K562 (cell line): ENCODE data around the gene HTR3B. TPM values are rescaled to one million over a fixed set of nuclear protein-coding genes. Genes with fewer than 3 reads are reported as not detected.

Source experiments
- ATAC-seq: fragments of 200-7000 bp; cut with Tn5 transposase; 3 replicates; pipeline ENCODE4 v1.9.1; 2020; ENCODE audit warnings: moderate library complexity
- BruUV-seq: library from RNA; stranded (reverse); fragments of 400-500 nt; replicated peaks from 2 replicates; lab custom pipeline; 2021; lab: Mats Ljungman, UMichigan
- CTCF ChIA-PET: fragments of 300-600 bp; formaldehyde crosslinking; extraction: SDS; loops from one replicate; lab custom pipeline; 2021; ENCODE audit warnings: low intra/inter-chr PET ratio; lab: Yijun Ruan, JAX
- POLR2A ChIA-PET: fragments of 300-600, 350-650 bp; sonication (Branson Sonifier 250); formaldehyde crosslinking; extraction: SDS; loops from one replicate; lab custom pipeline; 2021; ENCODE audit warnings: antibody characterized with exemption, inconsistent platforms; lab: Yijun Ruan, JAX
- DNase-seq, 4 experiments: peaks; one replicate each; pipeline versions ENCODE4 v3.0.0 to v3.0.0-alpha.2; 2011 to 2018; ENCODE audit warnings: low spot score in 3 of 4, mixed read lengths in 3 of 4; ENCODE audit errors: extremely low read depth in 1 of 4
- FAIRE-seq: peaks from 2 replicates; lab custom pipeline; 2011; peaks lifted over from hg19 to GRCh38; lab: Jason Lieb, UNC
- H2AFZ ChIP-seq: 2 replicates; pipeline ENCODE4 v1.6.0; 2011; ENCODE audit warnings: low read depth, low read length, control low read depth, inconsistent platforms
- H3K27ac ChIP-seq: fragments of 200-600 bp; 3 replicates; pipeline ENCODE4 v1.8.0; 2011; ENCODE audit warnings: low read depth, mild to moderate bottlenecking, control low read depth, inconsistent platforms, low read length, moderate library complexity, mixed read lengths; ENCODE audit errors: extremely low read depth
- H3K27me3 ChIP-seq, 2 experiments: fragments of 300-600 bp in 1 of 2; 2 replicates in 1 of 2; 3 replicates in 1 of 2; pipeline versions ENCODE4 v1.6.0 to v1.8.0; 2011; ENCODE audit warnings: inconsistent platforms in 2 of 2, low read length in 2 of 2, mild to moderate bottlenecking in 1 of 2, mixed read lengths in 1 of 2, moderate library complexity in 1 of 2; ENCODE audit not compliant: control insufficient read depth in 2 of 2, insufficient read depth in 2 of 2
- H3K36me3 ChIP-seq: fragments of 300-600 bp; 3 replicates; pipeline ENCODE4 v1.8.0; 2011; ENCODE audit warnings: mild to moderate bottlenecking, low read length, inconsistent platforms; ENCODE audit not compliant: control insufficient read depth, insufficient read depth
- H3K4me1 ChIP-seq, 2 experiments: fragments of 200-600 bp in 1 of 2; replicated peaks in 1 of 2; 2 replicates in 1 of 2; 3 replicates in 1 of 2; pipeline versions ENCODE4 v1.5.1 to v1.8.0; 2011; ENCODE audit warnings: inconsistent platforms in 2 of 2, low read length in 2 of 2, mild to moderate bottlenecking in 1 of 2, mixed read lengths in 1 of 2, moderate library complexity in 1 of 2; ENCODE audit not compliant: control insufficient read depth in 2 of 2, insufficient read depth in 2 of 2
- H3K4me2 ChIP-seq: 2 replicates; pipeline ENCODE4 v1.6.1; 2011; ENCODE audit warnings: low read length, control low read depth, inconsistent platforms, mixed read lengths; ENCODE audit not compliant: insufficient read depth
- H3K4me3 ChIP-seq: fragments of 200-600 bp; sonication (generic), shearing (Covaris generic); 2 replicates; pipeline ENCODE4 v1.5.1; 2016; ENCODE audit warnings: control low read depth, inconsistent platforms
- H3K79me2 ChIP-seq: fragments of 200-600 bp; 3 replicates; pipeline ENCODE4 v1.8.0; 2011; ENCODE audit warnings: low read length, inconsistent platforms; ENCODE audit not compliant: control insufficient read depth, insufficient read depth
- H3K9ac ChIP-seq, 2 experiments: 2 replicates each; pipeline versions ENCODE4 v1.6.0 to v1.6.1; 2011; ENCODE audit warnings: low read depth in 2 of 2, low read length in 2 of 2, control low read depth in 1 of 2, inconsistent platforms in 1 of 2, mild to moderate bottlenecking in 1 of 2, mixed read lengths in 1 of 2; ENCODE audit not compliant: insufficient read depth in 1 of 2
- H3K9me1 ChIP-seq: one replicate; pipeline ENCODE4 v1.6.0; 2011; ENCODE audit warnings: inconsistent platforms, mild to moderate bottlenecking, low read length, moderate library complexity; ENCODE audit not compliant: control insufficient read depth, insufficient read depth
- H3K9me3 ChIP-seq: replicated peaks from 2 replicates; pipeline ENCODE4 v1.5.1; 2011; ENCODE audit warnings: low read depth, low read length, inconsistent platforms; ENCODE audit not compliant: control insufficient read depth, insufficient read depth
- H4K20me1 ChIP-seq: replicated peaks from 2 replicates; pipeline ENCODE4 v1.6.1; 2011; ENCODE audit warnings: low read length, inconsistent platforms, mixed read lengths; ENCODE audit not compliant: control insufficient read depth, insufficient read depth
- FUS ChIP-seq: fragments of 200-400 bp; formaldehyde crosslinking; optimal IDR thresholded peaks from 2 replicates; pipeline ENCODE3; 2017; ENCODE audit warnings: low read depth, low read length
- GABPA ChIP-seq: fragments of 200-800 bp; sonication (Bioruptor generic); conservative IDR thresholded peaks from 2 replicates; pipeline ENCODE4 v1.6.1; 2016; ENCODE audit warnings: low read depth, missing genetic modification characterization, missing compliant biosample characterization
- HMG20B ChIP-seq: fragments of 250-450 bp; sonication (Bioruptor Pico); IDR thresholded peaks from 2 replicates; pipeline ENCODE4 v1.5.0; 2021; ENCODE audit warnings: mild to moderate bottlenecking
- NBN ChIP-seq: fragments of 450-650 bp; IDR thresholded peaks from 2 replicates; pipeline ENCODE4 v1.6.1; 2016; ENCODE audit warnings: low read depth, mild to moderate bottlenecking
- NCOA6 ChIP-seq: fragments of 450-650 bp; IDR thresholded peaks from 2 replicates; pipeline ENCODE4 v1.6.1; 2017; ENCODE audit warnings: mild to moderate bottlenecking
- ZKSCAN1 ChIP-seq: fragments of 150-350 bp; IDR thresholded peaks from 2 replicates; pipeline ENCODE4 v1.6.1; 2016; ENCODE audit warnings: low read depth, low read length
- WGBS: fragments of 100-300 bp; shearing (Covaris generic); methylation state at CpG from one replicate; pipeline ENCODE4 v1.1.6; 2016; ENCODE audit warnings: low coverage, mixed read lengths; ENCODE audit not compliant: insufficient coverage; ENCODE audit errors: missing lambda C conversion rate; 5-methylcytosine and 5-hydroxymethylcytosine counted together
- in situ Hi-C: fragments of 300-500 bp; cut with MboI; formaldehyde crosslinking; loops from 4 replicates; pipeline ENCODE4 v1.15.0; 2018; ENCODE audit warnings: inconsistent platforms, mixed read lengths
- intact Hi-C: fragments of 100-400 bp; cut with micrococcal nuclease; formaldehyde crosslinking; loops from 2 replicates; pipeline ENCODE4 v1.14.2; 2022
- polyA plus RNA-seq, 8 experiments: library from polyadenylated mRNA; depleted of rRNA in 4 of 8; stranded (reverse) in 5 of 8; unstranded in 3 of 8; fragments of >200 nt; fragmentation: Nextera tagmentation in 2 of 8; fragmentation: Illumina TruSeq in 1 of 8; extraction: Ambion mirVana in 2 of 8; extraction: Trizol in 1 of 8; gene quantifications; 2 replicates each; pipeline versions ENCODE4 v1.2.1 to v1.2.3, GENCODE V29; 2011 to 2014; ENCODE audit warnings: inconsistent platforms in 1 of 8, missing spikeins in 1 of 8
- total RNA-seq, 7 experiments: library from RNA; depleted of rRNA in 6 of 7; stranded (reverse); fragments of >200 nt in 6 of 7; fragmentation: Illumina TruSeq in 2 of 7; extraction: Trizol in 2 of 7; gene quantifications; 2 replicates each; pipeline versions ENCODE4 v1.2.1 to v1.2.3, GENCODE V29; 2011 to 2021; ENCODE audit warnings: low replicate concordance in 1 of 7
- TF ChIP-seq, protein P1 (sequence below), 2 experiments: IDR thresholded peaks; 2 replicates each; pipeline ENCODE4 v1.6.1; 2011; ENCODE audit warnings: borderline replicate concordance in 1 of 2, control low read depth in 1 of 2, low read depth in 1 of 2, low read length in 1 of 2, mild to moderate bottlenecking in 1 of 2, mixed read lengths in 1 of 2, moderate library complexity in 1 of 2; ENCODE audit not compliant: insufficient read depth in 1 of 2, insufficient read length in 1 of 2, poor library complexity in 1 of 2, severe bottlenecking in 1 of 2; ENCODE audit errors: extremely low read depth in 1 of 2

Gene HTR3B
- total and polyA plus RNA-seq, 9 of the 15 experiments (the other 6 are each of a cell fraction or from before 2014, with no cell fraction given), result not detected

DNA sequence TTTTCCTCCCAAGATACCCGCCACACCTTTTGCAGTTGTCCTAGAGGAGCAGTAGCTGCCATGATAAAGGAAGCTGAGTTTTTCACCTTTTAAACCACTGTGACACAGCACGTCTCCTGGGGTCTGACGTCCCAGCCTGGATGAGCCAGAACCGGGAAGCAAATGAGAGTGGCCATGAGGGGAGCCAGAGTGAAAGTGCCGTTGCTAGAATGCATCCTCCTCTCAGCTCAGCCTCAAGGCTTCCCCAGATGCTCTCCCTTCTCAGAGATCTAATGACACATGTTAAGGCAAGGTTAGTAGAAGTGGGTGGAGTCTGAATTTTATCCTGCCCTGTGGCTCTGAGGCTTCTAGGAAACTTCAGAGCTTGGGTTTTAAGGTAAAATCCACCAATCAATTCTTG lies 46.9 kb downstream of the HTR3B start (continued):
- TF ChIP-seq, protein P1, sequence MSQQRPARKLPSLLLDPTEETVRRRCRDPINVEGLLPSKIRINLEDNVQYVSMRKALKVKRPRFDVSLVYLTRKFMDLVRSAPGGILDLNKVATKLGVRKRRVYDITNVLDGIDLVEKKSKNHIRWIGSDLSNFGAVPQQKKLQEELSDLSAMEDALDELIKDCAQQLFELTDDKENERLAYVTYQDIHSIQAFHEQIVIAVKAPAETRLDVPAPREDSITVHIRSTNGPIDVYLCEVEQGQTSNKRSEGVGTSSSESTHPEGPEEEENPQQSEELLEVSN (IDR thresholded peaks at IDR 0.05; ENCODE audit: borderline replicate concordance in 1 of 2, extremely low read depth in 1 of 2, insufficient read depth in 1 of 2, insufficient read length in 1 of 2, low read depth in 1 of 2, low read length in 1 of 2, poor library complexity in 1 of 2, severe bottlenecking in 1 of 2), result no peak
- TF ChIP-seq NBN (no peak), ZKSCAN1 (no peak), HMG20B (CRISPR knock-in tag) (no peak)

DNA sequence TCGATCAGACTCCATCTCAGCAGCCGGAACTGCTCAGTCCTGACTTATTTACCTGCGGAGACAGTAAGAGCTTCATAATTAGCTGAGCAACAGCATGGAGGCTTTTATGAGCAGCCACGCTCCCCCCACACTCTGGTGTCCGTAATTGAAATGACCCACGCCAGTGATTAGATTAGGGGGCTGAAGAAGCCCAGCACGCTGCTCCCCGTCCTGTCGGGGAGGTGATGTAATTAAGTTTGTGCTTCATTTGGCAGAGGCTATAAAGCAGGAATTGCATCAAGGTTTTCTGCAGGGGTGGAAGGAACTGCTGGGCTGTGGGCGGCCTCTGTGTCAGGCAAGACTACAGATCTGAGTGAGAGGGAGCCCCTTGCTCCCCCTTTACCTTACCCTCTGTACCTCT lies 47.5 kb downstream of the HTR3B start:
- Histone ChIP-seq H2AFZ (no peak overlapping the region), H3K27me3 (peaks cover 22 to 50% of the 10 kb centered on the region in 2 experiments), H3K9me1 (peaks cover 3% of the 10 kb centered on the region), H3K9ac (no peak overlapping the region), H3K9me3 (no peaks in the 10 kb centered on the region), H3K4me3 (no peak overlapping the region), H3K27ac (no peak overlapping the region), H4K20me1 (no peaks in the 10 kb centered on the region; the same call in 1 of the 2 replicates), H3K4me2 (no peak overlapping the region), H3K4me1 (no peaks in the 10 kb centered on the region), H3K79me2 (no peaks in the 10 kb centered on the region), H3K36me3 (no peaks in the 10 kb centered on the region)
- ChIA-PET POLR2A (interaction anchor here (0.7 kb wide), 1 partner anchor 9 kb away, joined by 4 read pairs; no protein-coding TSS in a partner anchor), CTCF (no interaction called here)
- no peak for FAIRE-seq
- WGBS, result 3% methylated on average over 10 of the region's 10 CpGs
- in situ Hi-C loops, result no loop called here
- intact Hi-C loops, result no loop called here
- no TSS peak for BruUV-seq
- ATAC-seq, result no peak; the same call in 2 of the 3 replicates
- DNase-seq, result no peak
- no peak for TF ChIP-seq FUS
- TF ChIP-seq GABPA, result no peak
- TF ChIP-seq NCOA6, result no peak
